Measurements from ENCODE around the gene OAT.
"Not testable (repeated sequence)": the region's sequence is repeated elsewhere in the genome, so short reads cannot be mapped to it uniquely, and the experiment has no call there.

The OAT gene

GRCh38 chr10:124447751-124448466 lies 29.2 kb upstream of the OAT start:
- DNase-seq (ENCODE audit: low read depth), result no peak

GRCh38 chr10:124446830-124447750 lies 28.4 kb upstream of the OAT start:
- DNase-seq (ENCODE audit: low read depth), result no peak

DNA sequence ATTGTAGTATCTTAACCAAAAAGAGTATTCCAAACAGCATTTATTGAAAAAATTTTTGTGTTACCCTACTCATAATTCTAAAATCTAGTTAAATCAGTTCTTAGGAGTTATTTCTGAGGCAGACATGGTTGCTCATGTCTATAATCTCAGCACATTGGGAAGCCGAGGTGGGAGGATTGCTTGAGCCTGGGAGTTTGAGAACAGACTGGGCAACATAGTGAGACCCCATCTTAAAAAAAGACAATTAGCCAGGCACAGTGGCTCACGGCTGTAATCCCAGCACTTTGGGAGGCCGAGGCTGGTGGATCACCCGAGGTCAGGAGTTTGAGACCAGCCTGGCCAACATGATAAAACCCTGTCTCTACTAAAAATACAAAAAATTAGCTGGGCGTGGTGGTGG lies 23.0 kb upstream of the OAT start:
- not testable (repeated sequence) for DNase-seq (ENCODE audit: low read depth)

DNA sequence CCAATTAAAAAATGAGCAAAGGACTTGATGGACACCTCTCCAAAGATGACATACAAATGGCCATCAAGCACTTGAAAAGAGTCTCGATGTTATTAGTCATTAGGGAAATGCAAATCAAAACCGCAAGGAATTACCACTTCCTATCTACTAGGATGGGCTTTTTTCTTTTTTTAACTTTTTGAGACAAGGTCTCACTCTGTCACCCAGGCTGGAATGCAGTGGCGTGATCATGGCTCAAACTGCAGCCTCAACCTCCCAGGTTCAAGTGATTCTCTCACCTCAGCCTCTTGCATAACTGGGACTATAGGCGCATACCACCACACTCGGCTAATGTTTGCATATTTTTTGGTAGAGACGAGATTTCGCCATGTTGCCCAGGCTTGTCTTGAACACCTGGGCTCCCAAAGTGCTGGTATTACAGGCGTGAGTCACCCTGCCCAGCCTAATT lies 17.5 kb upstream of the OAT start:
- no peak for DNase-seq (ENCODE audit: low read depth)

- not testable (repeated sequence) for DNase-seq (ENCODE audit: low read depth)
Observed at GRCh38 chr10:124435683-124436082, 17.0 kb upstream of the OAT start.

- no peak for DNase-seq (ENCODE audit: low read depth)
Observed at GRCh38 chr10:124433461-124433860, 14.7 kb upstream of the OAT start.

DNA sequence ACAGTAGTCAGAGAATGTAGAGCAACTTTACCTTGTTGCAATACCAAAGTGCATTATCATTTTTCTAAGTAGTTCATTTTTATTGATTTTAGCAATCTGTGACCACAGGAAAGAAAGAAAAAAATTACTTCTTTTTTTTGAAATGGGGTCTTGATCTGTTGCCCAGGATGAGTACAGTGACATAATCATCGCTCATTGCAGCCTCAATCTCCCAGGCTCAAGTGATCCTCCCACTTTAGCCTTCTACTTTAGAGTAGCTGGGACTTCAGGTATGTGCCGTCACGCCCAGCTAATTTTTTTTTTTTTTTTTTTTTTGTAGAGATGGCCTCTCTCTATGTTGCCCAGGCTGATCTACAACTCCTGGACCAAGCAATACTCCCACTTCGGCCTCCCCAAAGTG lies 11.4 kb upstream of the OAT start:
- no peak for DNase-seq (ENCODE audit: low read depth)

- no peak for DNase-seq (ENCODE audit: low read depth)
Observed at GRCh38 chr10:124429576-124429975, 10.9 kb upstream of the OAT start.

- no peak for DNase-seq (ENCODE audit: low read depth)
Observed at GRCh38 chr10:124428207-124428777, 9.6 kb upstream of the OAT start.

DNA sequence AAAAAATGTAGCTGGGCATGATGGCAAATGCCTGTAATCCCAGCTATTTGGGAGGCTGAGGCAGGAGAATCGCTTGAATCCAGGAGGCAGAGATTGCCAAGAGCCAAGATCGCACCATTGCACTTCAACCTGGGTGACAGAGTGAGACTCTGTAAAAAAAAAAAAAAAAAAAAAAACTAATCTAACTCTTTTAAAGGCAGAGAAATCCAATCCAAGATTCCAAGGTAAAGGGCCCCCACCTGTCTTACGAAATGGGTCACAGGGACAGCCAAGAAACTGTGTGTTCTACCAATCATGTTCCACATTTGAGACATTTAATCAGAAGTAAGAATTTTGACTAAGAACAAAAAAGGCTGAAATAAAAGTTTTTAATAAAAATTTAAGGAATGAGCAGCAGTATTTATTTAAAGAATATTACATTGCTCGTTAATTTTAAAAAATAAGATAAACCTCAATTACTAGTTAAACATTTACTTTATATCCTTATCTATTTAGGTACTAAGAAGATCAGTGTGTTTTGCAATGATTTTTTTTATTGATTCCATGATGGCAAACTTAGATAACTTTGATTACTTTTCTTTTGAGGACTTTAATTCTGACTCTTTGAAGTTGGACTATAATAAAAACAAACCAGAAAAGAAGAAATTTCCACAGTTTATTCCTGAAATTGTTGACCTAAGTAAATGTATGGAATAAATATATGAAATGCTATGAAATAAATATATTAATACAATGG lies 6.7 kb upstream of the OAT start:
- DNase-seq (ENCODE audit: low read depth), result no peak

DNA sequence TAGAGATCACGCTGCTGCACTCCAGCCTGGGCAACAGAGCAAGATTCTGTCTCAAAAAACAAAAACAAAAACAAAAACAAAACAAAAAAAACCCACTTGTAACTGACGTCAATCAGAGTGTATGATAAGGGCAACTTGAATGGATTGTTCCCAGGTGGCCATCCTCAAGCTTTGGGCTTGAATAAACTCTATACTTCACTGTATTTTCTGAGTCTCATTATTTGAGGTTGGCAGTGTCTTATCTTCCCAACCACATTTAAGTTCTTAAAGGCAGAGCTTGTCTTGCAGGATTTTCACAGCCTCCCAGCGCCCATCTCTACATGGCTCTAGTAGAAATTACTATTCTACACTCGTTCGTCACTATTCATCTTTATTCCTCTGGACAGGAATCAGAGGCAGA lies 5.1 kb upstream of the OAT start:
- no peak for DNase-seq (ENCODE audit: low read depth)

DNA sequence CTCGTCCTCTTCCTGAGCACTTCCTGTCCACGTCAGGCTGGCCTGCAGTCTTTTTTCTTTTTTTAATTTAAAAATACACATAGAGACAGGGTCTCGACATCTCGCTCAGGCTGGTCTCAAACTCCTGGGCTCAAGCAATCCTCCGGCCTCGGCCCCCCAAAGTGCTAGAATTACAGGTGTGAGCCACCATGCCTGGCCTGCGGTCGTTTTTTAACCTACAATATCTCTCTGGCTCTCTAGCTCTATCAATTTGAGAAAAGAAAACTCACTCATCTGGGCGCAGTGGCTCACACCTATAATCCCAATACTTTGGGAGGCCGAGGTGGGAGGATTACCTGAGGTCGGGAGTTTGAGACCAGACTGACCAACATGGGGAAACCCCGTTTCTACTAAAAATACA lies 4.0 kb upstream of the OAT start:
- DNase-seq (ENCODE audit: low read depth), result no peak

- no peak for DNase-seq (ENCODE audit: low read depth)
Observed at GRCh38 chr10:124420254-124420653, 1.5 kb upstream of the OAT start.

- DNase-seq (ENCODE audit: low read depth), result no peak
Observed at GRCh38 chr10:124419635-124420034, 912 bp upstream of the OAT start.

- peak; percentile 60 for DNase-seq (ENCODE audit: low read depth)
Observed at GRCh38 chr10:124417895-124418725, 613 bp downstream of the OAT start.

- peak; percentile 63 for DNase-seq (ENCODE audit: low read depth)
Observed at GRCh38 chr10:124416733-124417132, 2.0 kb downstream of the OAT start.

- DNase-seq (ENCODE audit: low read depth), result peak; percentile 52
Observed at GRCh38 chr10:124415210-124415609, 3.5 kb downstream of the OAT start.

DNA sequence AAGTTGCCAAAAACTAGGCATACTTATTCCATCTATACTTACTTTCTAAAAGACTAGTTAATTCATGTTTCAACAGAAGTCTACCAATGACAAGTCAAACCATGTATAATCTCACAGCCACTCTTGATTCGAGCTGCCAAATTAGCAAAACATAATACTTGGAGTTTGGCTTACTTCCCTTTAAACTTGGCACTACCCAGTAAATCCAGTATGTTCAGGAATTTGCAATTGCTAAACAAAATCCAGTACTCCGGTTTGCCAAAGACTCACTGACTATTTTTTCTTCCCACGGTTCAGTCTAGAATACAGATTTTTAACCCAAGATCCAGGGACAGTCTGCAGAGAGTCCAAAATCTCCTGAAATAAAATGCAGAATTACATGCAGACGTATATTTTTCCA lies 4.6 kb downstream of the OAT start:
- peak; percentile 83 for DNase-seq (ENCODE audit: low read depth)

DNA sequence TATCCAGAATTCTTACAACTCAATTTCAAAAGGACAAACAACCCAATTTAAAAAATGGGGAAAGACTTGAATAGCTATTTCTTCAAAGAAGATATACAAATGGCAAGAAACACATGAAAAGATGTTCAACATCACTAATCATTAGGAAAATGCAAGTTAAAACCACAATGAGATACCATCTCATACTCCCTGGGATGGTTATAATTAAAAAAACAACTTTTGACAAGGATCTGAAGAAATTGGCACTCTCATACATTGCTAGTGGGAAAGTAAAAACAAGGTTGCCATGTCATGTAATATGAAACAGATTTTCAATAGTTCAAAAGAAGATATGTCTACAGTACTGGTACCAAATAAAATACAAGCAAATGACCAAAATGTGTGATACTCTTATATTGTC lies 9.0 kb downstream of the OAT start:
- peak; percentile 58 for DNase-seq (ENCODE audit: low read depth)

- no peak for DNase-seq (ENCODE audit: low read depth)
Observed at GRCh38 chr10:124408357-124408756, 10.4 kb downstream of the OAT start.

DNA sequence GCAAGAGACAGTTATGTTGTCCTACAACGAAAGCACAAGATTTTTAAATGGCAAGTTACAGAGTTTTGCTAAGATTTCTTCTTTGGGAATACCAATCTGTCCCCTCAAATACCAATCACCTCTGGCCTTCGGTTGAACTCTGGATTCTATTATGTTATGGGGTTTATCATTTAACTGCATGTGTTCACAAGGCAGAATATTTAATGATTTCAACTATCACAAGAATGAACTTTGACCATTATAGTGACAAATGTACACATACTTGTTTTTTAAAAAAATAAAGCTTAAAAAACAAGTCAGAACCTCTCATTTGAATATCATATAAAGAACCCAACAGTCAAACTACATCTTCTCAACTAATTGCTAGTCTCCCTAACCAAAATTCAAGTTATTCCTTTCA lies 11.3 kb downstream of the OAT start:
- DNase-seq (ENCODE audit: low read depth), result no peak
